ENCODE results near the gene PLEK.

DNA sequence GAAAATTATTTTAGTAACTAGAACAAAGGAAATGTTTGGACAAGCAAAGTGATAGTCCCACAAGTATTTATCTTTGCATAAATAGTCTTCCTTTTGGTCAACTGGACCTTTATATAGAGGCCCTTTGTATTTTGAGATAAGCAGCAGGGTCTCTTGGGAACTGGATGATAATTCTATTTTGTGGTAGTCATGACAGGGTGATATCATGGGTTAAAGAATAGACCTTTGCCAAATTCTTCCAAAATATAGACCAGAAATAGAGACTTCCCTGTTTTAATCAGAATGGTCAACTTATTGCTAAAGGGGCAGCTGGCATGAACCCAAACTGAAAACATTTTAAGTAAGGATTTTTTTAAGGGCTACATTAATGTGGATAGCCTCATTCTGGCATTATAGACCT, 10.5 kb downstream of the PLEK start:
- no peak for TF ChIP-seq CTCF (IDR thresholded peaks at IDR 0.05)
- TF ChIP-seq POLR2A (IDR thresholded peaks at IDR 0.05): no peak

Measured in vagina (tissue), 2 donors.